Testis (tissue), 3 donors: Measurements from ENCODE around the gene C1orf115. TPM values are rescaled to one million over a fixed set of nuclear protein-coding genes. Genes with fewer than 3 reads are reported as not detected.
"Not testable (repeated sequence)": the region's sequence is repeated elsewhere in the genome, so short reads cannot be mapped to it uniquely, and the experiment has no call there.

Experiments
- DNase-seq: peaks from one replicate; pipeline ENCODE4 v3.0.0-alpha.2; 2019
- H3K27ac ChIP-seq, 2 donors: fragments of 200-600 bp; sonication (generic); one replicate each; pipeline ENCODE4 v1.5.1; 2019
- H3K27me3 ChIP-seq: fragments of 200-600 bp; sonication (generic); one replicate; pipeline ENCODE4 v1.5.1; 2019
- H3K36me3 ChIP-seq: fragments of 200-600 bp; sonication (generic); one replicate; pipeline ENCODE4 v1.5.1; 2017; ENCODE audit warnings: low read depth; ENCODE audit errors: missing control alignments
- H3K4me1 ChIP-seq: fragments of 200-600 bp; sonication (generic); one replicate; pipeline ENCODE4 v1.5.1; 2019
- H3K4me3 ChIP-seq, 2 donors: fragments of 200-600 bp; sonication (generic); one replicate each; pipeline ENCODE4 v1.5.1; 2017 to 2019
- H3K9me3 ChIP-seq: fragments of 200-600 bp; sonication (generic); one replicate; pipeline ENCODE4 v1.5.1; 2017
- POLR2A ChIP-seq: fragments of 450-650 bp; IDR thresholded peaks from one replicate; pipeline ENCODE4 v1.6.1; 2017; ENCODE audit warnings: antibody characterized with exemption, mild to moderate bottlenecking, moderate library complexity
- WGBS, 2 donors: methylation state at CpG; one replicate each; pipeline ENCODE4 v1.1.5; 2018; 5-methylcytosine and 5-hydroxymethylcytosine counted together
- intact Hi-C: fragments of 100-400 bp; cut with DNase I; formaldehyde crosslinking; loops from one replicate; pipeline ENCODE4 v1.15.1; 2023; ENCODE audit warnings: low total_unique reads
- polyA plus RNA-seq: library from polyadenylated mRNA; stranded (reverse); fragments of 350-450 nt; fragmentation: Illumina TruSeq; extraction: RNeasy Lipid Tissue Mini Kit (QIAGEN cat#74804); gene quantifications from one replicate; pipeline ENCODE4 v1.2.3, GENCODE V29; 2014; ENCODE audit warnings: low read depth, low replicate concordance; ENCODE audit not compliant: insufficient read depth
- total RNA-seq, 2 donors: library from RNA; depleted of rRNA; stranded (reverse); fragments of >200 nt; gene quantifications; one replicate each; pipeline ENCODE4 v1.2.3, GENCODE V29; 2016
- TF ChIP-seq, protein P1 (sequence below), 3 experiments: fragments of 450-650 bp in 2 of 3; fragments of 200-600 bp in 1 of 3; sonication (generic) in 1 of 3; IDR thresholded peaks; one replicate each; pipeline ENCODE4 v1.5.1; 2016 to 2019; ENCODE audit warnings: antibody characterized with exemption in 3 of 3, mild to moderate bottlenecking in 2 of 3, moderate library complexity in 1 of 3

The C1orf115 gene
- total and polyA plus RNA-seq, 3 donors from 2014 or later = 10.0 to 12.0 (median 10.8) TPM

- H3K9me3 ChIP-seq = no peaks in the 10 kb centered on the region
- DNase-seq = peak; percentile 72
- intact Hi-C loops = no loop called here
- TF ChIP-seq POLR2A = no peak
- TF ChIP-seq, protein P1, sequence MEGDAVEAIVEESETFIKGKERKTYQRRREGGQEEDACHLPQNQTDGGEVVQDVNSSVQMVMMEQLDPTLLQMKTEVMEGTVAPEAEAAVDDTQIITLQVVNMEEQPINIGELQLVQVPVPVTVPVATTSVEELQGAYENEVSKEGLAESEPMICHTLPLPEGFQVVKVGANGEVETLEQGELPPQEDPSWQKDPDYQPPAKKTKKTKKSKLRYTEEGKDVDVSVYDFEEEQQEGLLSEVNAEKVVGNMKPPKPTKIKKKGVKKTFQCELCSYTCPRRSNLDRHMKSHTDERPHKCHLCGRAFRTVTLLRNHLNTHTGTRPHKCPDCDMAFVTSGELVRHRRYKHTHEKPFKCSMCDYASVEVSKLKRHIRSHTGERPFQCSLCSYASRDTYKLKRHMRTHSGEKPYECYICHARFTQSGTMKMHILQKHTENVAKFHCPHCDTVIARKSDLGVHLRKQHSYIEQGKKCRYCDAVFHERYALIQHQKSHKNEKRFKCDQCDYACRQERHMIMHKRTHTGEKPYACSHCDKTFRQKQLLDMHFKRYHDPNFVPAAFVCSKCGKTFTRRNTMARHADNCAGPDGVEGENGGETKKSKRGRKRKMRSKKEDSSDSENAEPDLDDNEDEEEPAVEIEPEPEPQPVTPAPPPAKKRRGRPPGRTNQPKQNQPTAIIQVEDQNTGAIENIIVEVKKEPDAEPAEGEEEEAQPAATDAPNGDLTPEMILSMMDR (IDR thresholded peaks at IDR 0.05) = peak; percentile 89 to 94 (median 92)
- H3K27ac ChIP-seq = peak overlapping the region in 1 of 2 donors; percentile 39
- 0 to 1% methylated on average over 15 of the region's 15 CpGs for WGBS, 2 donors
- peaks cover 7% of the 10 kb centered on the region for H3K4me1 ChIP-seq
- peak overlapping the region; percentile 2 to 20 for H3K4me3 ChIP-seq
- H3K27me3 ChIP-seq = no peaks in the 10 kb centered on the region
- no peaks in the 10 kb centered on the region for H3K36me3 ChIP-seq
These were observed 43.0 kb downstream of the C1orf115 start for GRCh38 chr1:220733086-220733601.

DNA sequence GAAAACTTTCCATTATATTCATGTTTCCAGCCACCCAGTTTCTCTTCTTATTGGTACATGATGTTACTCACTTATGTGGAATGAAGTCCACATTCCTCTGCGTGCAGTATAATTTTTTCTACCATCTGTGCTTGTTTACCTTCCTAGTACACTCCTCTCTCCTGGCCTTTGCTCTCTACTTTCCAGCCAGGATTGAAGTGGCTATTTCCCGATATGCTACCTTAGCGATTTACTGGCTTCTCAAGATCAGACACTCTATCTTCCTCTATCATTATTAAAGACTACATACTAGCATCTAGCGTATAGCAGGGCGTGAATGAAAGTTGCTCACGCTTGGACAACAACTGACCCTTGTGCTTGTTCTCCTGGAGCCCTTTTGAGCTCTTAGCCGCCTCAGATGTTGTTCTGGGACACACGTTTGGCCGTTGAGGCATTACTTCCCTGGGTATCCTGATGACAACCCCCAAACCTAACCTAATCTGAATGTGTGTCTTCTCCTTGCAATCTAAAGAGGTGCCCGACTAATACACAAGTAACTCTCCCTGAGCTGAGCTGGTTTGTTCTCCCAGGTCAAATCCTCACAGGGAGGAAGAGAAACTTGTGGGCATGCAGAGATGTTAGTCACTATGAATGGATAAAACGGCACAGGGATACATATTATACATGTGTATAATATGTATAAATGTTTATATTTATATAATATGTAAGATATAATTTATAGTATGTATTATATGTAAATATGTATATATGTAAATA is 44.6 kb downstream of the C1orf115 start:
- H3K4me1 ChIP-seq = peaks cover 7% of the 10 kb centered on the region
- intact Hi-C loops = no loop called here
- H3K27ac ChIP-seq = no peak overlapping the region
- WGBS, 2 donors = 67 to 72% methylated on average over 11 of the region's 11 CpGs
- TF ChIP-seq, protein P1 (IDR thresholded peaks at IDR 0.05) = no peak
- TF ChIP-seq POLR2A = no peak
- no peak for DNase-seq
- no peaks in the 10 kb centered on the region for H3K36me3 ChIP-seq
- no peaks in the 10 kb centered on the region for H3K27me3 ChIP-seq
- no peak overlapping the region for H3K4me3 ChIP-seq
- H3K9me3 ChIP-seq = no peaks in the 10 kb centered on the region

DNA sequence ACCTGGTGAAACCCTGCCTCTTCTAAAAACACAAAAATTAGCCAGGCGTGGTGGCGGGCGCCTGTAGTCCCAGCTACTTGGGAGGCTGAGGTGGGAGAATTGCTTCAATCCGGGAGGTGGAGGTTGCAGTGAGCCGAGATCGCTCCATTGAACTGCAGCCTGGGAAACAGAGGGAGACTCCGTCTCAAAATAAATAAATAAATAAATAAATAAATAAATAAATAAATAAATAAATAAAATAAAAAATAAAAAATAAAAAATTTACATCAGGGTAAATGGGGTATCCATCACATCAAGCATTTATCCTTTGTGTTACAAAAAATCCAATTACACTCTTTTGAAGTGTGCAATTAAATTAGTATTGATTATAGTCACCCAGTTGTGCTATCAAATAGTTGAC is 46.1 kb downstream of the C1orf115 start:
- H3K27me3 ChIP-seq, H3K27ac ChIP-seq, H3K9me3 ChIP-seq, H3K4me3 ChIP-seq, H3K36me3 ChIP-seq, DNase-seq, H3K4me1 ChIP-seq, intact Hi-C loops: not testable (repeated sequence)
- 75 to 84% methylated on average over 7 of the region's 7 CpGs for WGBS, 2 donors

DNA sequence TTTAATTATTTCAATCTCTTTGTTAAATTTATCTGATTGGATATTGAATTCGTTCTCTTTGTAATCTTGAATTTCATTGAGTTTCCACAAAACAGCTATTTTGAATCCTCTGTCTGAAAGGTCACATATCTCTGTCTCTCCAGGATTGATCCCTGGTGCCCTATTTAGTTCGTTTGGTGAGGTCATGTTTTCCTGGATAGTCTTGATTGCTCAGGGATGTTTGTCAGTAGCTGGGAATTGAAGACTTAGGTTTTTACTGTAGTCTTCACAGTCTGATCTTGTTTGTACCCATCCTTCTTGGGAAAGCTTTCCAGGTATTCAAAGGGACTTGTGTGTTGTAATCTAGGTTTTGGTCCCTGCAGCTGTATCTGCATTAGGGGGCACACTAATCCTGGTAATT is 51.2 kb downstream of the C1orf115 start:
- TF ChIP-seq, protein P1 (IDR thresholded peaks at IDR 0.05) = no peak
- TF ChIP-seq POLR2A = no peak
- no peak overlapping the region for H3K27ac ChIP-seq
- H3K36me3 ChIP-seq = no peaks in the 10 kb centered on the region
- no peak overlapping the region for H3K4me3 ChIP-seq
- no peaks in the 10 kb centered on the region for H3K4me1 ChIP-seq
- no peaks in the 10 kb centered on the region for H3K27me3 ChIP-seq
- H3K9me3 ChIP-seq = no peaks in the 10 kb centered on the region
- WGBS, 2 donors = 79% methylated on average over 2 of the region's 2 CpGs
- no peak for DNase-seq
- intact Hi-C loops = no loop called here

GRCh38 chr1:220741825-220742224 is 51.7 kb downstream of the C1orf115 start:
- 86 to 92% methylated on average over 1 of the region's 1 CpG for WGBS, 2 donors
- TF ChIP-seq POLR2A = no peak
- Histone ChIP-seq H3K9me3 (no peaks in the 10 kb centered on the region), H3K27me3 (no peaks in the 10 kb centered on the region), H3K4me1 (no peaks in the 10 kb centered on the region), H3K27ac (no peak overlapping the region), H3K36me3 (no peaks in the 10 kb centered on the region), H3K4me3 (no peak overlapping the region)
- intact Hi-C loops = no loop called here
- no peak for DNase-seq

DNA sequence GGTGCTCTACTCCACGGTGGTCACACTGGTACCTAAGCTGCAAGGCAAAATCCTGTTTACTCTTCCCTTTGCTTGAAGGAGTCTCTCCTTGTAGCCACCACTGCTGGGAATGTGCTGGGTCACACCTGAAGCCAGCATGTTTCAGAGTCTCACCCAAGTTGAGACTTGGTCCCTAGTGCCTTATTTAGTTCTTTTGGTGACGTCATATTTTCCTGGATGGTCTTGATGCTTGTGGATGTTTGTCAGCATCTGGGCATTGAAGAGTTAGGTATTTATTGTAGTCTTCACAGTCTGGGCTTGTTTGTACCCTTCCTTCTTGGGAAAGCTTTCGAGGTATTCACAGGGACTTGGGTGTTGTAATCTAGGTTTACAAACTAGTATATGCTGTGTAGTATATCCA is 52.4 kb downstream of the C1orf115 start:
- intact Hi-C loops = no loop called here
- peaks cover 5% of the 10 kb centered on the region for H3K4me1 ChIP-seq
- no peak overlapping the region for H3K4me3 ChIP-seq
- no peaks in the 10 kb centered on the region for H3K9me3 ChIP-seq
- no peaks in the 10 kb centered on the region for H3K36me3 ChIP-seq
- DNase-seq = no peak
- H3K27ac ChIP-seq = no peak overlapping the region
- 86 to 95% methylated on average over 3 of the region's 3 CpGs for WGBS, 2 donors
- H3K27me3 ChIP-seq = no peaks in the 10 kb centered on the region
- TF ChIP-seq POLR2A = no peak
- TF ChIP-seq, protein P1 (IDR thresholded peaks at IDR 0.05) = no peak
